ENCODE results near the gene ZMYND10.

DNA sequence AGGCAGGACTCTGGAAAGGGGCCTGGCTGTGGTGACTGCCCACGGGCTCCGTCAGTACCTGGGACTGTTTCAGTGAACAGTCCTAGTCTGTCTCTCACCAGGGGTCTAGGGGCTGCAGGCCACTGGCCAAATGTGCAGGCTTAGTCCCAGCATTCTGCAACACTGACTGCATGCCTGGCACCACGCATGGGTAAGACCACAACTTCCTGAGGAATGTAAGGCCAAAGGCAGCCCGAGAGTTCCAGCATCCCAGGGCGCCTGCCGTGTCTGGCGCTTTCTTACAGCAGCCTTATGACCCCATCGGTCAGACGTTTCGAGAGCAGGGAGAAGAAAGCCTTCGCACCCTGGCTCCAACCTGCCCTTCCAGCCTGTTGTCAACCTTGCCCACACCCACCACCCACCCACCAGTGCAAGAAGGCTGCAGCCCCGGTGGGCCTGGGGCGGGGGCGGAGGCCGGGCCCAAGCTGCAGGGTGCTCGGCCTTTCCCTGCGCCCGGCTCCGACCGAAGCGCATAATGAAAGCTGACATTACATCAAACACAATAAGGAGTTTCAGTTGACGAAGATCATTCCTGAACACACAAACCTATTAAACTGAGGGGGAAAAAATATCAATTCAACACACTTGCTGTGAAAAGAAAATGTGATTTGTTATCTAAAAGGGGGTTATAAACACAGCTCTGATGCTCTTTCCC is 43.3 kb upstream of the ZMYND10 start:
- TF ChIP-seq, protein P1, sequence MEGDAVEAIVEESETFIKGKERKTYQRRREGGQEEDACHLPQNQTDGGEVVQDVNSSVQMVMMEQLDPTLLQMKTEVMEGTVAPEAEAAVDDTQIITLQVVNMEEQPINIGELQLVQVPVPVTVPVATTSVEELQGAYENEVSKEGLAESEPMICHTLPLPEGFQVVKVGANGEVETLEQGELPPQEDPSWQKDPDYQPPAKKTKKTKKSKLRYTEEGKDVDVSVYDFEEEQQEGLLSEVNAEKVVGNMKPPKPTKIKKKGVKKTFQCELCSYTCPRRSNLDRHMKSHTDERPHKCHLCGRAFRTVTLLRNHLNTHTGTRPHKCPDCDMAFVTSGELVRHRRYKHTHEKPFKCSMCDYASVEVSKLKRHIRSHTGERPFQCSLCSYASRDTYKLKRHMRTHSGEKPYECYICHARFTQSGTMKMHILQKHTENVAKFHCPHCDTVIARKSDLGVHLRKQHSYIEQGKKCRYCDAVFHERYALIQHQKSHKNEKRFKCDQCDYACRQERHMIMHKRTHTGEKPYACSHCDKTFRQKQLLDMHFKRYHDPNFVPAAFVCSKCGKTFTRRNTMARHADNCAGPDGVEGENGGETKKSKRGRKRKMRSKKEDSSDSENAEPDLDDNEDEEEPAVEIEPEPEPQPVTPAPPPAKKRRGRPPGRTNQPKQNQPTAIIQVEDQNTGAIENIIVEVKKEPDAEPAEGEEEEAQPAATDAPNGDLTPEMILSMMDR (IDR thresholded peaks at IDR 0.05 in 8 of 11, conservative IDR thresholded peaks at IDR 0.05 in 3 of 11), result no peak
- no peak for TF ChIP-seq POLR2A (IDR thresholded peaks at IDR 0.05)
